ENCODE data around the gene KCTD20.
A peak's percentile ranks its signal among the peaks of the same experiment; 100 is the strongest.

DNA sequence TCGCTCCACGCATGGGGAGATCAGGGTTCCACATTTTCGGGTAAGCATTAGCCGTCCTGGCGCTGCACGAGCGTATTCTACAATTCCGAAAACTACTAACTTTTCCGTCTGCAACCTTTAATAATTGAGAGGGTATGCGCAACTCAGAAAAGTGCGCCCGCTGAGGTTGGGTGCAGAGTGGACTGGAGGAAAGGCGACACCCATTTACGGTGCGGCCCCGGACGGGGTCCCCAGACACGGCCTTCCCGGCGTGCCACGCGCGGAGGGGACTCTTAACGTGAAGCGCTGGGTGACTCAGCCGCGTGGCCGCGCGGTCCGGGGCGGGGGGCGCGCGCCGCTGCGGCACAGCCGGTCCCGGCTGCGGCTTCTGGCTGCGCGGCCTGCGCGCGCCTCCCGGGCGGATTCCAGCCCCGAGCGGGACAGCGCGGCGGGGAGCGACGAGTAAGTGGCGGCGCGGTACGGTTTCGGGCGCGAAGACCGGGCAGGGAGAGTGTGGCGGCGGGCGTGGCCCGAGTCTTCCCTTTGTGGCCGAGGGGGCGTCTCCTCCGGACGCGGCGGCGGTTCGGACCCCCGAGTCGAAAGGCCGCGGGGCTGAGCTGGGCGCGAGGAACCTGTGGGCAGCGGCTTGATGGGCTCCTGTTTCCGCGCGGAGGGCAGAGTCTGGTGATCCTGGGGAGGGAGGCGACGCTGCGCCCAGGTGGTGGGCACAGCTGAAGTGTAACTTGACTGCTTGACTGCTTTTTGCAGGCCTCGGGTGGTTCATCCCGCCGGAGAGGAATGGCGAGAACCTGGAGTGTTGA, at the start of gene KCTD20, which contains the start of gene PXT1:
- no peak for TF ChIP-seq CTCF (IDR thresholded peaks at IDR 0.05)
- peak; percentile 35; the same call in 1 of the 2 replicates for TF ChIP-seq POLR2AphosphoS5 (IDR thresholded peaks at IDR 0.05; ENCODE audit: low read depth, low read length)
- TF ChIP-seq REST (IDR thresholded peaks at IDR 0.05; ENCODE audit: insufficient read depth in 1 of 2, low read depth in 2 of 2, low read length in 1 of 2), result no peak

All from Panc1 (cell line).